GM23338 (cell line): Measurements from ENCODE around the gene TLX3. TPM values are rescaled to one million over a fixed set of nuclear protein-coding genes. Genes with fewer than 3 reads are reported as not detected.

Source experiments
- ATAC-seq: fragments of 200-7000 bp; cut with Tn5 transposase; 3 replicates; pipeline ENCODE4 v1.9.1; 2020
- DNase-seq: peaks from one replicate; pipeline ENCODE4 v3.0.0-alpha.2; 2015; ENCODE audit warnings: low spot score
- H2AFZ ChIP-seq: fragments of 200-600 bp; sonication (generic); 2 replicates; pipeline ENCODE4 v1.8.0; 2016; ENCODE audit warnings: antibody characterized with exemption, mild to moderate bottlenecking, moderate library complexity
- H3F3A ChIP-seq: fragments of 200-600 bp; sonication (generic); replicated peaks from 2 replicates; pipeline ENCODE4 v1.8.0; 2017; ENCODE audit warnings: antibody characterized with exemption, mixed run types, low read depth
- H3K27ac ChIP-seq: fragments of 200-600 bp; sonication (generic); 2 replicates; pipeline ENCODE4 v1.6.1; 2016; ENCODE audit warnings: low read depth
- H3K27me3 ChIP-seq: fragments of 200-600 bp; sonication (generic); 2 replicates; pipeline ENCODE4 v1.8.0; 2016; ENCODE audit warnings: mild to moderate bottlenecking, mixed run types, moderate library complexity; ENCODE audit not compliant: insufficient read depth
- H3K36me3 ChIP-seq: fragments of 200-600 bp; sonication (generic); 2 replicates; pipeline ENCODE4 v1.8.0; 2016; ENCODE audit warnings: mild to moderate bottlenecking; ENCODE audit not compliant: insufficient read depth
- H3K4me1 ChIP-seq: fragments of 200-600 bp; sonication (generic); 2 replicates; pipeline ENCODE4 v1.8.0; 2016; ENCODE audit warnings: mild to moderate bottlenecking, moderate library complexity; ENCODE audit not compliant: insufficient read depth
- H3K4me2 ChIP-seq: fragments of 200-600 bp; sonication (generic); 2 replicates; pipeline ENCODE4 v1.7.1; 2017; ENCODE audit warnings: mixed run types
- H3K4me3 ChIP-seq: fragments of 200-600 bp; sonication (generic); 2 replicates; pipeline ENCODE4 v1.6.1; 2016; ENCODE audit warnings: mixed run types
- H3K79me2 ChIP-seq: fragments of 200-600 bp; sonication (generic); replicated peaks from 2 replicates; pipeline ENCODE4 v1.8.0; 2017; ENCODE audit warnings: mild to moderate bottlenecking; ENCODE audit not compliant: insufficient read depth
- H3K9me2 ChIP-seq: fragments of 200-600 bp; sonication (generic); 2 replicates; pipeline ENCODE4 v1.8.0; 2017; ENCODE audit not compliant: insufficient read depth
- H4K20me1 ChIP-seq: fragments of 200-600 bp; sonication (generic); replicated peaks from 2 replicates; pipeline ENCODE4 v1.8.0; 2017; ENCODE audit warnings: mild to moderate bottlenecking; ENCODE audit not compliant: insufficient read depth
- H3K27ac Mint-ChIP-seq: 2 replicates; pipeline ENCODE4 v1.8.0; 2020; ENCODE audit warnings: inconsistent platforms, mild to moderate bottlenecking, moderate library complexity, mixed read lengths
- H3K27me3 Mint-ChIP-seq: 3 replicates; pipeline ENCODE4 v1.8.0; 2022; ENCODE audit warnings: low read depth, mild to moderate bottlenecking, moderate library complexity, mixed read lengths, inconsistent platforms; ENCODE audit not compliant: insufficient read depth, poor library complexity
- H3K36me3 Mint-ChIP-seq: 3 replicates; pipeline ENCODE4 v1.8.0; 2021; ENCODE audit warnings: low read depth, mild to moderate bottlenecking, inconsistent platforms, moderate library complexity, mixed read lengths
- H3K4me1 Mint-ChIP-seq: 3 replicates; pipeline ENCODE4 v1.8.0; 2020; ENCODE audit warnings: mild to moderate bottlenecking, inconsistent platforms, mixed read lengths
- H3K4me3 Mint-ChIP-seq: 3 replicates; pipeline ENCODE4 v1.8.0; 2021; ENCODE audit warnings: moderate library complexity, mild to moderate bottlenecking, inconsistent platforms, mixed read lengths
- H3K9me3 Mint-ChIP-seq: 3 replicates; pipeline ENCODE4 v1.8.0; 2020; ENCODE audit warnings: moderate library complexity, mild to moderate bottlenecking, inconsistent platforms, mixed read lengths
- CREB1 ChIP-seq: fragments of 250-450 bp; sonication (Bioruptor Pico); IDR thresholded peaks from 2 replicates; pipeline ENCODE4 v1.5.0; 2020; ENCODE audit warnings: low read depth, mild to moderate bottlenecking, moderate library complexity
- EZH2 ChIP-seq: fragments of 200-600 bp; sonication (generic); IDR thresholded peaks from one replicate; pipeline ENCODE4 v1.8.0; 2017; ENCODE audit warnings: antibody characterized with exemption, mild to moderate bottlenecking, low read depth; ENCODE audit not compliant: unreplicated experiment
- JUNB ChIP-seq: IDR thresholded peaks from one replicate; pipeline ENCODE4 v1.6.1; 2016; ENCODE audit warnings: antibody characterized with exemption; ENCODE audit not compliant: unreplicated experiment
- POLR2AphosphoS5 ChIP-seq: IDR thresholded peaks from 2 replicates; pipeline ENCODE4 v1.6.1; 2016; ENCODE audit warnings: antibody characterized with exemption, low read depth
- REST ChIP-seq: IDR thresholded peaks from one replicate; pipeline ENCODE4 v1.6.1; 2018; ENCODE audit warnings: antibody characterized with exemption; ENCODE audit not compliant: unreplicated experiment
- STAT1 ChIP-seq: IDR thresholded peaks from one replicate; pipeline ENCODE4 v1.6.1; 2016; ENCODE audit warnings: antibody characterized with exemption; ENCODE audit not compliant: unreplicated experiment
- ZNF114 ChIP-seq: fragments of 250-450 bp; sonication (Bioruptor Pico); IDR thresholded peaks from 2 replicates; pipeline ENCODE4 v1.5.0; 2020; ENCODE audit warnings: mild to moderate bottlenecking, moderate library complexity
- ZNF331 ChIP-seq: fragments of 250-450 bp; sonication (Bioruptor Pico); IDR thresholded peaks from 2 replicates; pipeline ENCODE4 v1.5.0; 2020; ENCODE audit warnings: low read depth, mild to moderate bottlenecking, moderate library complexity
- ZNF462 ChIP-seq: fragments of 250-450 bp; sonication (Bioruptor Pico); IDR thresholded peaks from 2 replicates; pipeline ENCODE4 v1.5.0; 2020; ENCODE audit warnings: mild to moderate bottlenecking, moderate library complexity
- polyA plus RNA-seq: library from polyadenylated mRNA; unstranded; fragments of >200 nt; fragmentation: Nextera tagmentation; extraction: Ambion mirVana; gene quantifications from 2 replicates; pipeline ENCODE4 v1.2.1, GENCODE V29; 2016
- total RNA-seq: library from RNA; depleted of rRNA; stranded (reverse); fragments of >200 nt; shearing (Covaris generic); gene quantifications from 2 replicates; pipeline ENCODE4 v1.2.3, GENCODE V29; 2014

The TLX3 gene
- total and polyA plus RNA-seq, 2 experiments from 2014 or later = 0.83 TPM; not detected in 1

- Histone ChIP-seq H3K4me3 (peak overlapping the region; percentile 38; the same call in 1 of the 2 replicates), H3K4me2 (peak overlapping the region; percentile 63), H3K27ac (no peak overlapping the region), H4K20me1 (no peaks in the 10 kb centered on the region), H3K4me1 (peaks cover 10% of the 10 kb centered on the region), H3K27me3 (peaks cover 38% of the 10 kb centered on the region), H3K79me2 (no peaks in the 10 kb centered on the region), H3F3A (no peaks in the 10 kb centered on the region), H2AFZ (peak overlapping the region; percentile 76), H3K36me3 (no peaks in the 10 kb centered on the region), H3K9me2 (no peaks in the 10 kb centered on the region)
- Mint-ChIP-seq H3K4me3 (peak overlapping the region; percentile 64), H3K9me3 (no peaks in the 10 kb centered on the region), H3K27ac (no peak overlapping the region), H3K4me1 (peaks cover 13% of the 10 kb centered on the region), H3K36me3 (no peaks in the 10 kb centered on the region), H3K27me3 (peaks cover 26% of the 10 kb centered on the region)
- ATAC-seq (no peak), DNase-seq (no peak)
- TF ChIP-seq REST (no peak), ZNF114 (CRISPR knock-in tag) (no peak), CREB1 (CRISPR knock-in tag) (no peak), POLR2AphosphoS5 (no peak), ZNF331 (no peak), JUNB (no peak), STAT1 (no peak), ZNF462 (CRISPR knock-in tag) (no peak), EZH2 (no peak)
Observed at GRCh38 chr5:171337210-171337569, 28.1 kb downstream of the TLX3 start.
